ENCODE results near the gene FLRT1. TPM values are rescaled to one million over a fixed set of nuclear protein-coding genes. Genes with fewer than 3 reads are reported as not detected.

FLRT1 gene
- total and polyA plus RNA-seq, 2 experiments from 2014 or later, result 0.76 to 1.1 TPM

DNA sequence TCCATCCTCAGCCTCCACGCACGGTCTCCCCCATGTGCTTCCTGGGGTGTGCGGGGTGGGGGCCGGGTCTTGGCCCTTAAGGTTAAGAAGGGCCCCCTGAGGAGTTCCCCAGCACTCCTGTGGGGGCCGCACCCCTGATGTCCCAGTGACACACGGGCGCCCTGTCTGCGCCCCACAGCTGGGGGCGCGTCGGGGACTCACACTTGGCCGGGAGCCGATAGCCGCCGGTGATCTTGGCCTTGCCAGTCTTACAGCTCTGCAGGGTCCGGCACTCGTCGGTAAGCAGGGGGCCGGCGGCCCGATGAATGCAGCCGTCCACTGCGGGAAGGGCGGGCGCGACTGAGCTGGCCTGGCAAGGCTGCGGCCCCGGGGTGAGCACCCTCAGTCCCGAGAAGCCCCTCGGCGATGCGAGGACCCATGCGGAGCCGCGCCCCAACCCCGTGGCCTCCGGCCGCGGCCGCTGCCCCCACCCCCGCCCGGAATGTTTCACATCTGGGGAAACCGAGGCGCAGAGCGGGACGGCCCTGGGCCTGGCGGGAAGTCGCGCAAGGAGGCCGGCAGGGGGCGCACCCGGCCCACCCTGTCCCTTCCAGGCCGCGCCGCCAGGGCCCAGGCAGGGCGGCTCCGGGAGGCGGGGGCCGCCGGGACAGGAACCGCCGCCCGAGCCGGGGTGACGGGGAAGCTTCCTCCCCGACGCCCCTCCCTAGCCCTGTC is 35.5 kb upstream of the FLRT1 start:
- H3K4me2 ChIP-seq, result peak overlapping the region; percentile 88
- no peaks in the 10 kb centered on the region for H3K79me2 ChIP-seq (replicated peaks; ENCODE audit: insufficient read depth)
- peaks cover 25% of the 10 kb centered on the region for H3F3A ChIP-seq (replicated peaks; ENCODE audit: low read depth)
- peak overlapping the region; percentile 64 for H3K4me3 ChIP-seq
- no peaks in the 10 kb centered on the region for H3K36me3 ChIP-seq (ENCODE audit: insufficient read depth)
- H2AFZ ChIP-seq, result no peak overlapping the region
- H3K36me3 Mint-ChIP-seq (ENCODE audit: low read depth), result peaks cover 30% of the 10 kb centered on the region
- peaks cover 19% of the 10 kb centered on the region for H3K4me1 Mint-ChIP-seq
- peak; percentile 90 for DNase-seq (ENCODE audit: low spot score)
- H3K27me3 Mint-ChIP-seq (ENCODE audit: insufficient read depth, low read depth, poor library complexity), result peaks cover 26% of the 10 kb centered on the region
- peak overlapping the region; percentile 58 for H3K4me3 Mint-ChIP-seq
- peak; percentile 64 for ATAC-seq
- no peaks in the 10 kb centered on the region for H3K9me2 ChIP-seq (ENCODE audit: insufficient read depth)
- peaks cover 50% of the 10 kb centered on the region for H3K27me3 ChIP-seq (ENCODE audit: insufficient read depth)
- no peak overlapping the region for H3K27ac Mint-ChIP-seq
- no peak for TF ChIP-seq CREB1 (CRISPR knock-in tag; IDR thresholded peaks at IDR 0.05; ENCODE audit: low read depth)
- TF ChIP-seq CTCF (conservative IDR thresholded peaks at IDR 0.05; ENCODE audit: low read depth in 2 of 2), result peak; percentile 52 to 85
- H3K27ac ChIP-seq (ENCODE audit: low read depth), result no peak overlapping the region
- H3K9me3 Mint-ChIP-seq, result no peaks in the 10 kb centered on the region
- H4K20me1 ChIP-seq (replicated peaks; ENCODE audit: insufficient read depth), result peaks cover 7% of the 10 kb centered on the region
- H3K4me1 ChIP-seq (ENCODE audit: insufficient read depth), result peaks cover 10% of the 10 kb centered on the region

DNA sequence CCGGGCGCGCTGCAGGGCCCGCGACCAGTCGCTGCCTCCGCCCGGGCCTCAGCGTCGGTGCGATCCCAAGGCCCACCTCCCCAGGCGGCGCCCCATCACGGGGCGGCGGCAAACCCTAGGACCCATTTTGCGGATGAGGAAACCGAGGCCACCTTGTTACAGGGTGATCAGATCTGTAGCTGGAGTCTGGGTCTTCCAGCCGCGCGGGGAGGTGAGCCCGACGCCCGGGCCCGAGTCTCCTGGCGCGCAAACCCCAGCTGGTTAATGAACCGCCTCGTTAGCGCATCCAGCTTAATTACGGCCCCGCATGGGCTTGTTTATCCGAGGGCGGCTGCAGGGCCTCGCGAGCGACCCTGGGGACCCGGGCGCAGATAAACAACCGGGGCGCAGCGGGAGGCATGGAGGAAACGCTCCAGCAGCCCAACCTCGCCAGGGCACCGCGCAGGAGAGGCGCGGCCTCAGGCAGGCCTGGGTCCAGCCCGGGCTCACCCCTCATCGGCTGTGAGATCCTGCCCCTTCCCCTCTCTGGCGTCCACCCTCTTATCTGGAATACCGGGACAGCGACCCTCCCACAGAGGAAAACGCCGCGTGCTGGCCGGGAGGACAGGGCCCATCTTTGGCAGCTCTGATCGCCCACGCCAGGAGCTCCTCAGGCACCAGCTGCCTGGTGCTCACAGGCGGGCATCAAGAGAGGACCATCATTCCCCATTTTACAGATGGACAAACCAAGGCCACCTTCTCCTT is 34.8 kb upstream of the FLRT1 start:
- Mint-ChIP-seq H3K4me3 (peak overlapping the region; percentile 25; the same call in 2 of the 3 replicates), H3K27me3 (ENCODE audit: insufficient read depth, low read depth, poor library complexity) (peaks cover 34% of the 10 kb centered on the region), H3K4me1 (peaks cover 19% of the 10 kb centered on the region), H3K9me3 (no peaks in the 10 kb centered on the region), H3K36me3 (ENCODE audit: low read depth) (peaks cover 23% of the 10 kb centered on the region; the same call in 2 of the 3 replicates), H3K27ac (no peak overlapping the region)
- peak; percentile 59 for DNase-seq (ENCODE audit: low spot score)
- H3K4me3 ChIP-seq, result peak overlapping the region; percentile 64
- peaks cover 29% of the 10 kb centered on the region for H3F3A ChIP-seq (replicated peaks; ENCODE audit: low read depth)
- H2AFZ ChIP-seq, result no peak overlapping the region
- no peaks in the 10 kb centered on the region for H3K9me2 ChIP-seq (ENCODE audit: insufficient read depth)
- H3K27ac ChIP-seq (ENCODE audit: low read depth), result no peak overlapping the region
- H3K4me2 ChIP-seq, result peak overlapping the region; percentile 88; the same call in 1 of the 2 replicates
- H3K4me1 ChIP-seq (ENCODE audit: insufficient read depth), result peaks cover 10% of the 10 kb centered on the region
- no peaks in the 10 kb centered on the region for H3K79me2 ChIP-seq (replicated peaks; ENCODE audit: insufficient read depth)
- ATAC-seq, result peak; percentile 0; the same call in 1 of the 3 replicates
- peaks cover 57% of the 10 kb centered on the region for H3K27me3 ChIP-seq (ENCODE audit: insufficient read depth)
- H4K20me1 ChIP-seq (replicated peaks; ENCODE audit: insufficient read depth), result peaks cover 2% of the 10 kb centered on the region
- H3K36me3 ChIP-seq (ENCODE audit: insufficient read depth), result no peaks in the 10 kb centered on the region
- no peak for TF ChIP-seq ZNF462 (CRISPR knock-in tag; IDR thresholded peaks at IDR 0.05)
- TF ChIP-seq ZNF331 (CRISPR knock-in tag; IDR thresholded peaks at IDR 0.05; ENCODE audit: low read depth), result no peak
- TF ChIP-seq CTCF (conservative IDR thresholded peaks at IDR 0.05; ENCODE audit: low read depth in 2 of 2), result 0 out of 4 replicates have a peak, but pooled peaks of 1 of the 2 experiments have one; percentile 5
- TF ChIP-seq EZH2 (IDR thresholded peaks at IDR 0.05; ENCODE audit: low read depth, unreplicated experiment), result no peak
- no peak for TF ChIP-seq ZNF114 (CRISPR knock-in tag; IDR thresholded peaks at IDR 0.05)
- TF ChIP-seq NANOG (IDR thresholded peaks at IDR 0.05; ENCODE audit: borderline replicate concordance), result no peak
